Hematopoietic multipotent progenitor cell treated with erythropoietin and hydrocortisone succinate and interleukin-3 and kit ligand, for 15 days (in vitro differentiated cells): Measurements from ENCODE around the gene SLC8B1.

Experiments used
- DNase-seq: peaks from one replicate; pipeline ENCODE4 v3.0.0-alpha.2; 2015; ENCODE audit warnings: low spot score

Gene SLC8B1

DNA sequence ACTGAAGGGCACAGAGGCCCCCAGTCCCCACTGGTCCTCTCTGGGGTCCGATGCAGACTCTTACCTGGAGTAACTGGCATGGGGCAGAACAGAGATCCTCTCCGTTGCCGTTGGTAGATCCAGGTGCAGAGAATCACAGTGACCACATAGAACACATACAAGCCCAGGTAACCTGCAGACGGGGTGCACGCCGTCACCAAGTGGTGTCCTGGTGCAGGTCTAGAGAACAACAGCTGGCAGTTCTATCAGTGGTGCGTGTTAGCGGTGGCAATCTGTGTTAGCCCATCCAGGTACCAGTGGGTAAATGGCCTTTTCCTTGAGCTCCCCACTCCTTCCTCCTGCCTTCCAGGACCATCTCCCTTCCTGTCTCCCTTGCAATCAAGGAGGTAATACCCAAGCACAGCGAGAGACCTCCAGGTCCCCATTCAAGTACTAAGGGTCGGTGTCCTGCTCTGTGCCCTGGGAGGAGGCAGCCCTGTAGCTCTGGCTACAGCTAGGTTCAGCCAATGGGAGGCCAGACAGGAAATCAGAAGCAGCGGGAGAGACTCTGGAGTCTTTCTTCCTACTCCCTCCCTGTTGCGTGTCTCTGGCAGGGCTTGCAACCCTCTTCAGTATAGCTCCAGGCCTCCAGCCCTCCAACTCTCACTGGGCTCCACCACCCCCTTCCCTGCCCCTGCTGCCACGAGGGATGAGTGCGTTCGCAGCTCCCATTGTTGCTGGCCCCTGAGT, 15.8 kb downstream of the SLC8B1 start:
- DNase-seq: no peak

DNA sequence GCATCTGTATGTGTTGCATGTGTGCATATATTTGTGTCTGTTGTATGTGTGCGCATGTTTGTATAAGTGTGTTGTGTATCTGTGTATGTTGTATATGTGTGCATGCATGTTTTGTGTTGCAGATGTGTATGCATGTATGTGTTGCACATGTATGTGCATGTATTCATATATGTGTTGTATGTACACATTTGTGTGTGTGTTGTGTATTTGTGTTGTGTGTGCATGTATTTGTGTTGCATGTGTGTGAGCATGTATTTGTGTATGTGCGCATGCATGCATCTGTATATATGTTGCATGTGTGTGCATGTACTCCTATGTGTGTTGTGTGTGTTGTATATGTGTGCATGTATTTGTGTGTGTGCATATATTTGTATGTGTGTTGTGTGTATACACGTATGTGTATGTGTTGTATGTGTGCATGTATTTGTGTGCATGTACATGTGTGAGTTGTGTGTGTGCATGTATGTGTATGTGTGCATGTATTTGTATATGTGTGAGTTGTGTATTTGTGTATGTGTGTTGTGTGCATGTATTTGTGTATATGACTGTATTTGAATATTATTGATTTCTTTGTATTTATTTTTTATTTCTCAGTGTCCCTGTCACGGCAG, 16.8 kb downstream of the SLC8B1 start:
- no peak for DNase-seq

DNA sequence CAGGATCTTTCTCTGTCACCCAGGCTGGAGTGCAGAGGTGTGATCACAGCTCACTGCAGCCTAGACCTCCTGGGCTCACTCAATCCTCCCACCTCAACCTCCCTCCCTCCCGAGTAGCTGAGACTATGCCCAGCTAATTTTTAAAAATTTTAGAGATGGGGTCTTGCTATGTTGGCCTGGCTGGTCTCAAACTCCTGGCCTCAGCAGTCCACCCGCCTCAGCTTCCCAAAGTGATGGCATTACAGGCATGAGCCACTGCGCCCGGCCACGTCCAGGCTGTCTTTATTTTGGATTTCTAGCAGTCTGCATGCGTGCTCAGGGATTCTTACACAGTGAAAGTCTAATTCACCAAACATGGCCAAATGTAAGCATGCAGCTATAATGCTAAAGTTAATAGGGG, 17.8 kb downstream of the SLC8B1 start:
- DNase-seq: no peak

DNA sequence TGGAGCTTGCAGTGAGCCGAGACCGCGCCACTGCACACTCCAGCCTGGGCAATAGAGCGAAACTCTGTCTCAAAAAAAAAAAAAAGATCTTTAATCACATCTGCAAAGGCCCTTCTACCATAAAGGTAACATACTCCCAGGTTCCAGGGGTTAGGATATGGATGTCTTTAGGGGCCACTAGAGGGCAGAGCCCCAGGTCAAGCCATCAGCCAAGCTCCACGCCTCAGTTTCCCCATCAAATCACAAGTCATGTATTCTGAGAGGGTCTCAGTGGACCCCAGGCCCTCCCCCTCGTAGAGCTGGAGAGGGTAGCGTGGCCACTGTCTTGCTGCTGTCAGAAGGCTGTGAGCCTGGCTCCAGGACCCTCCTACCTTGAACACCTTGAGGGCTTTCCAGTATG, 18.8 kb downstream of the SLC8B1 start:
- DNase-seq: no peak

DNA sequence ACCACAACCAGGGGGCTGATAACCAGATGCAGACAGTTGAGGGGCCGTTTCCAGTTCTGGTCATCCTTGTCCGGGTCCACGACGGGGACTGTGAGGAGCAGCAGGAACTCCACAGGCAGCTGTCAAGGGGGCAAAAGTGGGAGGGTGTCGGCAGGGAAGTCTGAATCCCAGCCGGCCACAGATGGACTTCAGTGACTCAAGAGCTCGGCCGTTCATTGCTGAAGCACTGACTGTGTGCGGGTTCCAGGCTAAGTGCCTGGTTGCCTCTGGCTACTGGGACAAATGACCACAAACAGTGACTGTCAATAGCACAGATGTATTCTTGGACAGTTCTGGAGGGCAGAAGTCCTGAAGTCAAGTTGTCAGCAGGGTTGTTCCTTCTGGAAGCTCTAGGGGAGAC, 19.6 kb downstream of the SLC8B1 start:
- no peak for DNase-seq

DNA sequence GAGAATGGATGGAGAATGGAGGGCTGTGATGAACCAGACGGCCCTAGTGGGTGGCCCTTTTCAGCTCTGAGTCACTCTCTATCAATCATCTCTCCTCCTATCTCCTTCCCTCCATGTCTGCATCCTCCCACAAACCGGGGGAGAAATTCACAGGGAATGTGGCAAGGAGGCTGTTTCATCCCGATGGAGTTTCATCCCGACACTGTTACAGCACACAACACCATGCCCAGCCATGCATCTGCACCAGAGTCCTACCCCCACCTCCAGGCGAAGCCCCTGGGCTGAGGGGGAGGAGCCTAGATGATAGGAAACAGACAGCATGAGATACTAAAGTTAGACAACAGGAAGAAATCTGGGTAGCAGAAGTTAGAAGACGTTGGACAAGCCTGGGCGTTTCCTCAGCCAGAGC, 20.8 kb downstream of the SLC8B1 start:
- DNase-seq: no peak

DNA sequence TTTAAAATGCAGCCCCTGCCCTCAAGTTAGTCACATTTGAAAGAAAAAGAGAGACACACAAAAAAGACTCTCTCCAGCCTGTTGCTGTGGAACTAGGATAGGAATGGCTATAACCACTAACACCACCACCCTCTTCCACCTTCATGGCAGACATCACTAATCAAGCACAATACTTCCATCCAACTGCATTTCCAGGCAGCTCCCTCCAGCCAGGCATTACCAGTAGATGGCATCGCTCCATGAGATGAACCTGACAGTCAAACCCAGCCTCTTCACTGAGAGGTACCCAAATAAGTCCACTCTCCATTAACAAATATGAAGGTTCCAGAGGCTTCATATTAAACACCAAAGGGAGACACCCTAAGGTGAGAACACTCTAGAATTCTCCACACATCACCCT, 24.4 kb downstream of the SLC8B1 start:
- no peak for DNase-seq

DNA sequence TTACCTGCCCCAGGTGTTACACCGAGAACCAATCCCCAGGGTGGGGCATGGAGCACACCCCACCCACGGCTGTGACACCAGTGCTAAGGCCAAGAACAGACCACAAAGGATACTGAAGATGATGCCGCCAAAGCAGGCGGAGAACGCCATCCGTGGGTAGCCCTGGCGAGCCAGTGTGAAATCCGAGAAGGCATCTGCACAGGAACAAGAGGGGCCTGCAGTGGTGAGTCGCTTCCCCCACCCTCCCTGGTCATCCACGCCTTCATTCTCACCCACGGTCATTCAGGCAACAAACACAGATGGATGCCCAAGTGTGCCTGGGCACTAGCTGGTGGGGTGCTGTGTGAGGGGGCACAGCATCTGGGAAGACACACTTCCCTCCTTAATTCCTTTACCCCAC, 28.5 kb downstream of the SLC8B1 start:
- no peak for DNase-seq

DNA sequence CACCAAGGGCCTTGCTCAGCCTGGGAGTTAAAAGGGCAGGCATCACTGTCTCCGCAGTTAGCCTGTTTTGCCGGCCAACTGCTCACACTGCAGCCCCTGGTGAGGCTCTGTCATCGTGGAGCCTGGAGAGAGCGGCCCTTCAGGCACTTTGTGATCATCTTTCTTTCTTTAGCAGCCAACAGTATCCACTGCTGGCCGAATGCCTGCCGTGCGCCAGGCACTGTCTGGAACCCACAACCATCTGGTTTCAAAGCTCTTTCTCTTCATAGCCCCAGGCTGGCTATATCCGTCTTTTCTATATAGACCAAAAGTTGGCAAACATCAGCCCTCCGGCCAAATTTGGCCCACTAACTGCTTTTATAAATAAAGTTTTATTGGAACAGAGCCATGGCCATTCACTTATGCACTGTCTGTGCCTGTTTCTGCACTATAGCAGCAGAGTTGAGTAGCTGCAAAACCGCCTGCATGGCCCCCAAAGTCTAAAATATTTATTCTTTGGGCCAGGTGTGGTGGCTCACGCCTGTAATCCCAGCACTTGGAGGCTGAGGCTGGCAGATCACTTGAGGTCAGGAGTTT, 29.5 kb downstream of the SLC8B1 start:
- no peak for DNase-seq

DNA sequence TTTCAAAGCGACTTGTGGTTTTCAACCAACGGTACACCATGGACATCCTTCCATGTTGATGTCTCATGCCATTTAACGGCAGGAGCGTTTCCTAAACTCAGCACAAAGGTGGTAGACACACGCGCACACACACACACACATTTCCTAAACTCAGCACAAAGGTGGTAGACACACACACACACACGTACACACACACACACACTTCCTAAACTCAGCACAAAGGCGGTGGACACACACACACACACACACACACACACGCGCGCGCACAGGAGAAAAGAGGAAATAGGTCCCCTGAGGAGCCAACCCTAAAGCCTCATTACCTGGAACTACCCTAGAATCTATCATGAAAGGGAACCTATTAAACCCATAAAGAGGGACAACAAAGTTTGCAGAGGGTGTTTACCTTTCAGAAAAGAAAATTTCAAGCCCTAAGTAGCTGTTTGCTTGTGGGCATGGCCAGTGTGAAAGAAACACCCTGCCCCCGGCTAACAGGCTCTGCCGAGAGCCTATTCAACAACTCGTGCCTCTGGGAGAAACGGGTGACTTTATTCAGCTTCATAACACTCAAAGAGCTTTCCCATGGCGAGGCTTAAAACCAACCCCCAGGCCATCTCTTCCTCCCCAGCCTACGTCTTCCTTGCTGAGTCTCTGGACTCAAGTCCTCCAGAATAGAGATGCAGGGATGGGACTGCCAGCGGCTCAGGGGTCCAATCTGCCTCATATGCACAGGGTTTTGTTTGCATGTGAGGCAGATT, 31.8 kb downstream of the SLC8B1 start:
- DNase-seq: no peak

DNA sequence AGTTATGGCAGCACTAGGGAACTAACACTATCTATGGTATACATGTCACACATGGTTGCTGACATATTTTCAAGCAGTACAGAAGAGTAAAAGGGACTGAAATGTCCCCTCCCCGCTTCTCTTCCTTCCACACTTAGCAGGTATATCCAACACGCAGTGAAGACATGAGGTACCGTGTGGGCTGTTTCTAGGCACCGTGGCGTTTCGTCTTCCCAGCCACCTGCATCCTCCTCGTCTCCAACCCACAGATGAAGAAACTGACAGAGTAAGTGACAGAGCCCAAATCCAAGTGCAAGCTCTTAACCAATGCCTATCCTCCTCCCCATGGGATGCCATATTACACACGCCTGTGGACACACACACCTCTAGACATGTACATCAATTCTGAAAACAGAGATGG, 32.4 kb downstream of the SLC8B1 start:
- no peak for DNase-seq

DNA sequence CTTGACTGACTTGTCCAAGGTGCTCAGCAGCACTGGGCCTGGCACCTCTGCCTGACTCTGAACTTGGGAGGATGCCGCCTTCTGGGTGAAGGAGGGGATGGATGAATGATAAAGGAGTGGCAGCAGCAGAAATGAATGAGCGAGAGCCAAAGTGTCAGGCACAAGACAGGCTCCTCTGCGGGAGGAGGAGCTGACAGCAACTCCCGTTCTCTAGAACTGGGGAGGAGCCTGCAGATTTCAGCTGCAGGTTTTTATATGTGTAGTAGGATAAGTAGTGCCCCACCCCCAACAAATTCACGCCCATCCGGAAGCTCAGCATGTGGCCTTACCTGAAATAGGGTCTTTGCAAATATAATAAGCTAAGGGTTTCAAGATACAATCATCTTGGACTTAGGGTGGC, 33.1 kb downstream of the SLC8B1 start:
- no peak for DNase-seq

DNA sequence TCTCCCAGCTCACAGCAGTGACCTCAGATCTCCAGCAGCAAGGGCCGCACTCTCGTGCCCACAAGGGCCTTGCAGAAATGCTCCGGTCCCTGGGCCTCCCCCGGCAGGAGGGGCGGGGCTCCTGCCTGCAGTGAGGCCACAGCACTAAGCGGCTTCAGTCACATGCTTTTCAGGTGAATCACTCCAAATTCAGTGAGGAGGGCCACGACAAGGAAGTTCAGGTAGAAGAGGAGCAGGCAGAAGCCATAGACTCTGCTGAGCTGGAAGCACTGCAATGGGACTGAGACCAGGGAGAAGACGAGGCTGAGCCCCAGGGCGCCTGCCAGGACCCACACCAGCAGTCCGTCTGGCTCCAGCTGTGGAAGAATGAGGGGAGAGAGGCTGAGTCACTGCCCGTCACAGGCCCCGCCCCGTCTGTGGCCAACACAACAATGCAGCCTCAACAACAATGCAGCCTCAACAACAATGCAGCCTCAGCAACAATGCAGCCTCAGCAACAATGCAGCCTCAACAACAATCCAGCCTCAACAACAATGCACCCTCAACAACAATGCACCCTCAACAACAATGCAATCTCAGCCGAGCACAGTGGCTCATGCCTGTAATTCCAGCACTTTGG, 35.2 kb downstream of the SLC8B1 start:
- DNase-seq: no peak

DNA sequence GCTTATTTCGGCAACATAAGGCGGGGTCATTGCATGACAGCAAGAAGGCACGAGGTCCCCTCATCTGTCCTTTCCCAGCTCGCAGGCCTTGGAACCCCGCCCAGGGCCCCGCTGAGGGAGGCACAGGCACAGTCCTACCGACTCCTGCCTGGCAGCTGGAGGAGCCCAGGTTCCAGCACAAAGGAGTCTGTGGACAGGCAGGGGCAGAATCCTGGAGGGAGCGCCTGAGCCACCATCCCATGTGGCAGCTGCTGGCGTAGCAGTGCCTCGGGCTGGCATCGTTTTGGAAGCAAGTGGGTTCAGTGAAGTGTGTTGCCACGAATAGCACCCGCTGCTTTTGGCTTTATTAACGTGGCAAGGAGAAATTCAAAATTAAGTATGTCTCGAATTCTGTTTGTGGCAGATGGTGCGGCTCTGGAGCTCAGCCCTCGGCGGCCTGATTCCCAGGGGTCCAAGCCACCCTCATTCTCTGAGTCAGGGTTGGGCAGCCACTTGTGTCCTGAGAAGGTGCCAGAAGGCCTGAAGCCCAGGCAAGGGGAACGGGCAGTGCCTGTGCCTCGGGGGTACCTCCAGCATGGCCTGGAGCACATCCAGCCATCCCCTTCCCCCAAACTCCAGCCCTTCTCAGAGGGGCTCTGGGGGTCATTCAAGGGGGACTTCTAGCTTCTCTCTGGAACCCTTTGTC, 35.9 kb downstream of the SLC8B1 start:
- DNase-seq: peak; percentile 8

DNA sequence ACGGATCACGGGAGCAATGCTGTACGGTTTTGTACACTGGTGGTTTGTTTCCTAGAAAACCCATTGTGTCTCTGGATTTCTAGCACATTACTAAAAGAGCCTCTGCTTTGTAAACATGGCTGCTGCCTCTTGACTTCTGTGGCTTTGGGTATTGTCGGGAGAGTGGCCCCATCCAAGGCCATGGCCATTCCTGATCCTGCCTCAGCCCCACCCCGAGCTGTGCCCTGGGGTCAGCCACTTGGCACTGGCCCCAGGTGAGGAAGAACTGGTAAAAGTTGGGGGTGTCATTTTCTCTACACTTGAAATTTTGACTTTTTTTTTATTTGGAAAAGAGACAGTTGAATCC, 36.5 kb downstream of the SLC8B1 start:
- DNase-seq: no peak

DNA sequence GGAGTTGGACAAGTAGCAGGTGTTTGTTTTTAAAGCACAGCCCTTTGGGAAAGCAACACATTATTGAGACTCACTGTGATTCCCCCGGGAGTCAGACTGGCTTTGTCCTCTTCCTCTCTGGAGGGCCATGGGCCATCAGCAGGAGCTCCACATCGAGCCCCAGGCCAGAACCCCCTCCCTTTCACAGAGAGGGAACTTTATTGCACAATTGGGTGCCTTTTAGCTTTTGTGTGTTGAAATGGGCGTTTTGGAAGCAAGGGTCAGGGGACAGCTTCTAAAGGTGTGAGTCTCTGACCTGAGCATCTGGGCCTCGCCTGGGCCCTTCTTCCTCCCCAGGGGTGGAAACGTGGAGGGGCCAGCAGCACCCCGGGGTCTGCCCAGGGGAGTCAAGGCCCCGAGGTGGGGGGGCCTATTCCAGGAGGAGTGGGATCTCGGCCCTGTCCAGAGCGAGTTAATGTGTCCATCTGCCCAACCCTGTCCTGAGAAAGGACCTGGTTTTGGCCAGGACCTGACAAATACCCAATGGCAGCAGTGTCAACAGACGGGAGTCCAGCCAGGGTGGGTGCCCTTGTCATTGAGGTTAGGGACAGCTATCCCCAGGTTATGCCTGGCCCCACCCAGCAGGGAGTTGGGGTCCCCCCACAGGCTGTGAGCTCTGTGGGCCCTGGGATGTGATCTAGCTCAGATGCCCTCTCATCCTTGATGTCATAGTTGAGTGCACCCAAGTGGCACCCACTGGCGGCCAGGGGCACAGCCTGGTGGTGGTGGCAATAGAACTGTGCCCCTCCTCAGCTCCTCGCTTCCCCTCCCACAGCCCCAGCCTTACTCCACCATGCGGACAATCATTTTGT, 37.1 kb downstream of the SLC8B1 start:
- no peak for DNase-seq

DNA sequence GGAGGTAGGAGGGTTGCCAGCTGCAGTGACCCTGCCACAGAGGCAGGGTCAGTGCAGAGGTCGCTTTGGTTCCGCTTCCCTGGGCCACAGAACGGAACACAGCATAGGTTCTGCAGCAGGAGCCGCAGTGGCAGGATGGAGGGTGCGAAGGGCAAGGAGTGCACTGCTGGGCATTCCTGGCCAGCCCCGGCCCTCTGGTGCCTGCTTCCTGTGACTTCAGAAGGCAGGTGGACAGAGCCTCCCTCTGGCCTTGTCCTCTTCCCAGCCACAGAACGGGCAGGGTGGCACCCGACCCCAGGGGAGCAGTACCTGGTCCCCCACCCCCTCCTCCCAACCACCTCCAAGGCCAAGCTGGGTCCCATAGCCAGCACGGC, 37.7 kb downstream of the SLC8B1 start:
- no peak for DNase-seq

DNA sequence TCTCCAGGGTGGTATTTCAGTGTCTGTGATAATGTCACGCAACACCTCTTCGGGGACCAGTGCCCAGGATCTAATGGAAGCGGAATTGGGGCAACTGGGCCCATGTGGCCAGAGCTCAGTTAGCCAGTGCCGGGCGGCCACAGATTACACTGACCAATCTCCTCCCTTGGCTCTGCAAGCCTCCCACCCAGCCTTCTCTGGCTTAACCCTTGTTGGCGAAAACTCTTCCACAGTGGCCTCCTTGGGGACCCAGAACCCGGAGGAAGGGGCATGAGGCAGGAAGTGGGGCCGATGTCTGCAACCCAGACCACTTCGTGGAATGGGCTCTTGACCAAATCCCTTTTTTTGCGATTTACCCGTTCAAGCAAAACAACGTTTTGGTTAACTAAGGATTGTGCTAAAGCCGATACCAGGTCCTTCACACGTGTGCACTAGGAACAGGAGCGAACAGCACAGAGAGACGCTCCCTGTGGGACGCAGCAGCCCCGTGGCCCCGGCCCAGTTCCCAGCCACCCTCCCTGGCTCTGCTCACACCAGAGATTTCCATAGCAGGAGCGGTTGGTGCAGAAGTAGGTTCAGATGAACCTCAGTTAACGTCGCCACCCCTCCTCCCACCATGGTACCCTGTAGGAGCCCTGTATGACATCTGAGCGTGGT, 38.2 kb downstream of the SLC8B1 start:
- DNase-seq: no peak

DNA sequence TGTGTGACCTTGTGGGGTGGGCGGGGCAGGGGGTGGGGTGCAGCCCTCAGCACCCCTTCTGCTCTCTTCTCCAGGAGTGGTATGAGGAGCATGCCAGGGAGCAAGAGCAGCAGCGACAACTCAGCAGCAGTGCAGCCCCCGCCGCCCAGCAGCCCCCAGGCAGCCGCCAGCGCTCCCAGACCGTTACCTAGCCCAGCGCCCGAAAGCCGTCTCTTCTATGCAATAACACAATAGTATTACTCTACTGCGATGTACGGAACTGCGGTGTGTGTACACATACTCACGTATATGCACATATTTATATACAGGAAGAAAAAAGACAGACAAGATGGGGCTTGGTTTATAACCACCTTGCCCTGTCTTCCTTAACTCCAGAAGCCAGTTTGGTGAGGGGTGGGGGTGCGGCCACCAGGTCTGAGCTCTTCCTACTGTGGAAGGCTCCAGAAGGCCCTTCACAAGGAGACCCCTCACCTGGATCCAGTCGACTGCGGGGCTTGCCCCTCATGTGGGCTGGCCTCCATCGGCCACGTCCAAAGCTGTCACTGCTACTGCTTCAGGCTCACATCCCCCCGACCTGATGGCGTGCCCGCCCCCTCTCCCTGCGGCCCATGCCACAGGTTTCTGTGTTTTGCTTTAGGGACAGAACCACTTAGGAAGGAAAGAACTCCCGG, 38.9 kb downstream of the SLC8B1 start:
- DNase-seq: no peak

DNA sequence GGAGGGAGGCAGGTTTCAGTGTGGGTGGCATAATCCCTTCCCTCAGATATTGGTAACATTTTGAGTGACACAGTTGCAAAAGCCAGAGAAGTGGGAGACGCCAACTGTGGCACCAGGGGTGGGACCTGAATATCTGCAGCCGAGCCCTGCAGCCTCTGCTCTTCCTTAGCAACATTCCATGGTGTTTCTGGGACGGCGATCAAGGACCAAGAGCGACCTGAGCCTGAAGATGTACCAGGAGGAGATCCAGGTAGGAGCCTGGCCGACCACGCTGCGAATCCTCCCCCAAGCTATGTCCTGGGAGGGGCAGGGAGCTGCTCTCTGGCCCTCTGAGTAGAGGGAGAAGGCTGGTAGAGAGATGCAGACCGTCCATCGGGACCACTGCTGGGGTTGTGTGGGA, 41.8 kb downstream of the SLC8B1 start:
- DNase-seq: no peak
